ENCODE data around the gene NCOA1.

DNA sequence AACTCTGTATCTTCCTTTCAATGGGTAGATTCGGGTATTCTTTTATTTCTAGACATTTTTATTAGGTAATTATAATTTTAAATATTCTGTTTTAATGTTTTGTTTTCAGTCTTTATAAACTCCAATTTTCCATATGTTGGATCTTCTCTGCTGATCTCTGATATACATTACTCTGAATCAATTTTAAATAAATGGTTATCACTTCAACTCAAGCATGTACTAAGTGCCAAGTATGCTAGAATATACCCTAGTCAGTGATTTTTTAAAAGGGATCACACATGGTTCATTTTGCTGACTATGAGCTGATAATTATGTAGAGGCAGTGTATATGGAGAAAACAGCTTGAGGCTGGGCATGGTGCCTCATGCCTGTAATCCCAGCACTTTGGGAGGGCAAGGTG, 41.7 kb upstream of the NCOA1 start:
- TF ChIP-seq POLR2A (IDR thresholded peaks at IDR 0.05; ENCODE audit: low read depth, low read length) (no peak), POLR2AphosphoS5 (IDR thresholded peaks at IDR 0.05; ENCODE audit: low read depth, low read length) (no peak), TAF1 (IDR thresholded peaks at IDR 0.05; ENCODE audit: low read depth, low read length) (no peak), POU2F2 (IDR thresholded peaks at IDR 0.05; ENCODE audit: low read depth, low read length) (no peak), PAX5 (IDR thresholded peaks at IDR 0.05; ENCODE audit: insufficient read depth, low read length, severe bottlenecking) (no peak)

Data from GM12891 (cell line).